GM12878 (cell line): ENCODE measurements around the gene DACH1. TPM values are rescaled to one million over a fixed set of nuclear protein-coding genes. Genes with fewer than 3 reads are reported as not detected.

Experiments
- ATAC-seq: fragments of 200-7000 bp; cut with Tn5 transposase; 3 replicates; pipeline ENCODE4 v1.9.1; 2020; ENCODE audit warnings: mild to moderate bottlenecking, moderate library complexity
- BruUV-seq: library from RNA; stranded (reverse); fragments of 400-500 nt; replicated peaks from 2 replicates; lab custom pipeline; 2021; lab: Mats Ljungman, UMichigan
- CTCF ChIA-PET: fragments of 300-600 bp; sonication (Branson Sonifier 250); formaldehyde crosslinking; extraction: SDS; loops from one replicate; lab custom pipeline; 2021; ENCODE audit warnings: inconsistent platforms; lab: Yijun Ruan, JAX
- POLR2A ChIA-PET: fragments of 350-600 bp; formaldehyde crosslinking; extraction: SDS; loops from one replicate; lab custom pipeline; 2021; ENCODE audit warnings: inconsistent platforms; lab: Charles Lee
- RAD21 ChIA-PET: fragments of 300-600 bp; sonication (Branson Sonifier 250); formaldehyde crosslinking; loops from one replicate; lab custom pipeline; 2023; ENCODE audit warnings: antibody characterized with exemption; ENCODE audit not compliant: unreplicated experiment; lab: Charles Lee
- SMC1A ChIA-PET: fragments of 300-600 bp; sonication (Branson Sonifier 250); formaldehyde crosslinking; loops from one replicate; lab custom pipeline; 2023; ENCODE audit not compliant: unreplicated experiment, uncharacterized antibody; lab: Charles Lee
- DNase-seq: peaks from one replicate; pipeline ENCODE4 v3.0.0-alpha.2; 2011; ENCODE audit warnings: low read depth, low spot score
- FAIRE-seq: peaks from 3 replicates; lab custom pipeline; 2011; peaks lifted over from hg19 to GRCh38; lab: Jason Lieb, UNC
- H2AFZ ChIP-seq: 2 replicates; pipeline ENCODE4 v1.6.0; 2011; ENCODE audit warnings: low read depth, low read length, control low read depth; ENCODE audit not compliant: control insufficient read depth
- H3K27ac ChIP-seq: 2 replicates; pipeline ENCODE4 v1.5.1; 2011; ENCODE audit warnings: control low read depth; ENCODE audit not compliant: control insufficient read depth, insufficient read depth
- H3K27me3 ChIP-seq, 2 experiments: replicated peaks in 1 of 2; 2 replicates each; pipeline versions ENCODE4 v1.6.0 to v1.6.1; 2011; ENCODE audit warnings: low read length in 1 of 2; ENCODE audit not compliant: control insufficient read depth in 2 of 2, insufficient read depth in 2 of 2
- H3K36me3 ChIP-seq, 2 experiments: 2 replicates each; pipeline ENCODE4 v1.5.1; 2011; ENCODE audit warnings: low read length in 1 of 2; ENCODE audit not compliant: control insufficient read depth in 2 of 2, insufficient read depth in 2 of 2
- H3K4me1 ChIP-seq: 2 replicates; pipeline ENCODE4 v1.6.1; 2011; ENCODE audit warnings: mild to moderate bottlenecking, low read length, moderate library complexity, mixed read lengths; ENCODE audit not compliant: control insufficient read depth, insufficient read depth
- H3K4me2 ChIP-seq: 2 replicates; pipeline ENCODE4 v1.6.0; 2011; ENCODE audit warnings: control low read depth; ENCODE audit not compliant: control insufficient read depth, insufficient read depth
- H3K4me3 ChIP-seq: fragments of 200-600 bp; sonication (generic); 2 replicates; pipeline ENCODE4 v1.5.1; 2016
- H3K79me2 ChIP-seq: 2 replicates; pipeline ENCODE4 v1.6.0; 2011; ENCODE audit warnings: low read length; ENCODE audit not compliant: control insufficient read depth, insufficient read depth
- H3K9ac ChIP-seq: 2 replicates; pipeline ENCODE4 v1.8.0; 2011; ENCODE audit warnings: low read length, control low read depth, mixed read lengths; ENCODE audit not compliant: control insufficient read depth, insufficient read depth
- H3K9me3 ChIP-seq: replicated peaks from 3 replicates; pipeline ENCODE4 v1.5.1; 2011; ENCODE audit warnings: mild to moderate bottlenecking, low read length; ENCODE audit not compliant: control insufficient read depth, insufficient read depth
- H4K20me1 ChIP-seq: 2 replicates; pipeline ENCODE4 v1.6.0; 2011; ENCODE audit not compliant: control insufficient read depth, insufficient read depth
- BCL3 ChIP-seq: IDR thresholded peaks from 2 replicates; pipeline ENCODE4 v1.6.1; 2011; ENCODE audit warnings: borderline replicate concordance, low read depth, mild to moderate bottlenecking, moderate library complexity, low read length; ENCODE audit not compliant: insufficient read depth, poor library complexity, severe bottlenecking
- CHD4 ChIP-seq: fragments of 200-600 bp; sonication (generic); IDR thresholded peaks from 2 replicates; pipeline ENCODE4 v1.6.1; 2016; ENCODE audit warnings: mild to moderate bottlenecking
- EGR1 ChIP-seq, 2 experiments: IDR thresholded peaks; 1 replicate in 1 of 2; 2 replicates in 1 of 2; pipeline ENCODE4 v1.6.1; 2011 to 2012; ENCODE audit warnings: low read depth in 2 of 2, low read length in 2 of 2, borderline replicate concordance in 1 of 2, mild to moderate bottlenecking in 1 of 2, moderate library complexity in 1 of 2
- ETV6 ChIP-seq, 2 experiments: fragments of 450-650 bp in 1 of 2; IDR thresholded peaks in 1 of 2; conservative IDR thresholded peaks in 1 of 2; 2 replicates each; pipeline ENCODE4 v1.6.1; 2014; ENCODE audit warnings: antibody characterized with exemption in 1 of 2, borderline replicate concordance in 1 of 2, low read depth in 1 of 2, mild to moderate bottlenecking in 1 of 2, moderate library complexity in 1 of 2
- FOXM1 ChIP-seq: IDR thresholded peaks from 2 replicates; pipeline ENCODE4 v1.6.1; 2012; ENCODE audit warnings: low read depth, mild to moderate bottlenecking, inconsistent platforms, low read length, moderate library complexity
- NFYB ChIP-seq: IDR thresholded peaks from 2 replicates; pipeline ENCODE4 v1.6.1; 2011; ENCODE audit warnings: low read depth, mild to moderate bottlenecking, low read length, improper control_type of control experiment, moderate library complexity; ENCODE audit not compliant: insufficient read depth
- PBX3 ChIP-seq: IDR thresholded peaks from 2 replicates; pipeline ENCODE4 v1.6.1; 2011; ENCODE audit warnings: mild to moderate bottlenecking, low read depth, low read length, moderate library complexity; ENCODE audit not compliant: insufficient replicate concordance
- ZBTB40 ChIP-seq: fragments of 450-650 bp; IDR thresholded peaks from 2 replicates; pipeline ENCODE4 v1.6.1; 2016; ENCODE audit warnings: mild to moderate bottlenecking, moderate library complexity, borderline replicate concordance
- WGBS: methylation state at CpG from one replicate; pipeline ENCODE4 v1.1.6; 2016; ENCODE audit warnings: low lambda C conversion rate; ENCODE audit not compliant: insufficient replicate concordance, insufficient coverage; ENCODE audit errors: missing lambda C conversion rate; 5-methylcytosine and 5-hydroxymethylcytosine counted together
- in situ Hi-C: fragments of 300-500 bp; cut with MboI; formaldehyde crosslinking; loops from 9 replicates; pipeline ENCODE4 v1.14.3; 2018; ENCODE audit warnings: mixed read lengths
- intact Hi-C: fragments of 100-400 bp; cut with micrococcal nuclease; formaldehyde crosslinking; loops from one replicate; pipeline ENCODE4 v1.14.2; 2022; ENCODE audit not compliant: unreplicated experiment
- polyA plus RNA-seq, 11 experiments: library from polyadenylated mRNA; depleted of rRNA in 4 of 11; unstranded in 6 of 11; stranded (reverse) in 5 of 11; fragments of >200 nt; fragmentation: Nextera tagmentation in 4 of 11; fragmentation: Illumina TruSeq in 1 of 11; extraction: Ambion mirVana in 4 of 11; extraction: Trizol in 1 of 11; gene quantifications; 1 replicate in 1 of 11; 2 replicates in 10 of 11; pipeline versions ENCODE4 v1.2.1 to v1.2.3, GENCODE V29; 2011 to 2016; ENCODE audit warnings: inconsistent platforms in 2 of 11, missing spikeins in 2 of 11, low read depth in 1 of 11
- total RNA-seq, 4 experiments: library from RNA; depleted of rRNA in 3 of 4; stranded (reverse); fragments of >200 nt in 3 of 4; fragmentation: Illumina TruSeq in 1 of 4; extraction: Trizol in 1 of 4; gene quantifications; 2 replicates each; pipeline versions ENCODE4 v1.2.1 to v1.2.3, GENCODE V29; 2013 to 2021

Gene DACH1
- total and polyA plus RNA-seq, 10 of the 15 experiments (the other 5 are each of a cell fraction or from before 2014, with no cell fraction given): 0.05 TPM; not detected in 9

GRCh38 chr13:71464686-71465085, 402.3 kb downstream of the DACH1 start:
- ChIA-PET POLR2A (no interaction called here), SMC1A (no interaction called here), CTCF (no interaction called here), RAD21 (no interaction called here)
- Histone ChIP-seq H3K4me1 (no peaks in the 10 kb centered on the region), H3K9me3 (no peaks in the 10 kb centered on the region), H3K9ac (no peak overlapping the region), H3K27me3 (no peaks in the 10 kb centered on the region), H3K79me2 (no peaks in the 10 kb centered on the region), H3K36me3 (no peaks in the 10 kb centered on the region), H3K4me3 (no peak overlapping the region), H3K4me2 (no peak overlapping the region), H3K27ac (no peak overlapping the region), H2AFZ (no peak overlapping the region), H4K20me1 (no peaks in the 10 kb centered on the region)
- DNase-seq (no peak), ATAC-seq (no peak), FAIRE-seq (no peak)
- in situ Hi-C loops (no loop called here), intact Hi-C loops (no loop called here)
- TF ChIP-seq BCL3 (no peak), FOXM1 (no peak), CHD4 (no peak), ETV6 (conservative IDR thresholded peaks at IDR 0.05 in 1 of 2, IDR thresholded peaks at IDR 0.05 in 1 of 2; ENCODE audit: borderline replicate concordance in 1 of 2, low read depth in 1 of 2) (no peak), ZBTB40 (no peak), EGR1 (IDR thresholded peaks at IDR 0.05; ENCODE audit: borderline replicate concordance in 1 of 2, low read depth in 2 of 2, low read length in 2 of 2) (no peak), PBX3 (no peak), NFYB (no peak)
- whole genome bisulfite sequencing: 86% methylated on average over 1 of the region's 1 CpG
- BruUV-seq: no TSS peak
